GM19043 (cell line): ENCODE data around the gene CACNA1S.

Experiments
- ATAC-seq: cut with Tn5 transposase; IDR thresholded peaks from one replicate; pipeline ENCODE4 v1.9.1; 2021; ENCODE audit warnings: low read depth; ENCODE audit not compliant: unreplicated experiment

The CACNA1S gene

GRCh38 chr1:201019321-201019977 is 92.8 kb downstream of the CACNA1S start:
- peak; percentile 66 for ATAC-seq

- no peak for ATAC-seq
Measured at GRCh38 chr1:201017828-201018163, 94.4 kb downstream of the CACNA1S start.

- no peak for ATAC-seq
Measured at GRCh38 chr1:201016943-201017827, 95.0 kb downstream of the CACNA1S start.

- no peak for ATAC-seq
Measured at GRCh38 chr1:201016211-201016651, 96.0 kb downstream of the CACNA1S start.

- no peak for ATAC-seq
Measured at GRCh38 chr1:201015551-201016091, 96.6 kb downstream of the CACNA1S start.

- no peak for ATAC-seq
Measured at GRCh38 chr1:201014816-201015200, 97.4 kb downstream of the CACNA1S start.

GRCh38 chr1:201013991-201014815 is 98.0 kb downstream of the CACNA1S start:
- ATAC-seq, result no peak

- no peak for ATAC-seq
Measured at GRCh38 chr1:201013031-201013485, 99.2 kb downstream of the CACNA1S start.

GRCh38 chr1:201011616-201012015 is 100.6 kb downstream of the CACNA1S start:
- ATAC-seq, result no peak

- ATAC-seq, result no peak
Measured at GRCh38 chr1:201009962-201010645, 102.1 kb downstream of the CACNA1S start.

GRCh38 chr1:201008666-201009360 is 103.4 kb downstream of the CACNA1S start:
- ATAC-seq, result no peak

GRCh38 chr1:201007481-201007880 is 104.7 kb downstream of the CACNA1S start:
- ATAC-seq, result no peak

GRCh38 chr1:201006450-201006849 is 105.8 kb downstream of the CACNA1S start:
- no peak for ATAC-seq

GRCh38 chr1:201004732-201005131 is 107.5 kb downstream of the CACNA1S start:
- no peak for ATAC-seq

- no peak for ATAC-seq
Measured at GRCh38 chr1:201004154-201004553, 108.1 kb downstream of the CACNA1S start.

- ATAC-seq, result no peak
Measured at GRCh38 chr1:201002510-201002909, 109.7 kb downstream of the CACNA1S start.

- ATAC-seq, result no peak
Measured at GRCh38 chr1:201001962-201002361, 110.3 kb downstream of the CACNA1S start.

- no peak for ATAC-seq
Measured at GRCh38 chr1:201000391-201000790, 111.8 kb downstream of the CACNA1S start.

GRCh38 chr1:200999667-201000066 is 112.6 kb downstream of the CACNA1S start:
- no peak for ATAC-seq

GRCh38 chr1:200998323-200998722 is 113.9 kb downstream of the CACNA1S start:
- ATAC-seq, result no peak
